IPS-18a (cell line): Measurements from ENCODE around the gene ZNF324B.
"Not testable (repeated sequence)": the region's sequence is repeated elsewhere in the genome, so short reads cannot be mapped to it uniquely, and the experiment has no call there.

Source experiments
- H3K27ac ChIP-seq: one replicate; pipeline ENCODE4 v1.5.1; 2013; ENCODE audit warnings: low read length
- H3K27me3 ChIP-seq: one replicate; pipeline ENCODE4 v1.6.1; 2013; ENCODE audit warnings: mild to moderate bottlenecking, low read length; ENCODE audit not compliant: control insufficient read depth, insufficient read depth
- H3K36me3 ChIP-seq: one replicate; pipeline ENCODE4 v1.6.1; 2013; ENCODE audit warnings: low read depth, low read length; ENCODE audit not compliant: control insufficient read depth
- H3K4me1 ChIP-seq: one replicate; pipeline ENCODE4 v1.6.1; 2013; ENCODE audit warnings: low read depth, low read length; ENCODE audit not compliant: control insufficient read depth
- H3K4me3 ChIP-seq: one replicate; pipeline ENCODE4 v1.5.1; 2013; ENCODE audit warnings: low read length
- H3K9ac ChIP-seq: one replicate; pipeline ENCODE4 v1.6.1; 2013; ENCODE audit warnings: mild to moderate bottlenecking, low read length, moderate library complexity
- H3K9me3 ChIP-seq: one replicate; pipeline ENCODE4 v1.6.1; 2013; ENCODE audit warnings: low read depth, low read length; ENCODE audit not compliant: control insufficient read depth

Gene ZNF324B

DNA sequence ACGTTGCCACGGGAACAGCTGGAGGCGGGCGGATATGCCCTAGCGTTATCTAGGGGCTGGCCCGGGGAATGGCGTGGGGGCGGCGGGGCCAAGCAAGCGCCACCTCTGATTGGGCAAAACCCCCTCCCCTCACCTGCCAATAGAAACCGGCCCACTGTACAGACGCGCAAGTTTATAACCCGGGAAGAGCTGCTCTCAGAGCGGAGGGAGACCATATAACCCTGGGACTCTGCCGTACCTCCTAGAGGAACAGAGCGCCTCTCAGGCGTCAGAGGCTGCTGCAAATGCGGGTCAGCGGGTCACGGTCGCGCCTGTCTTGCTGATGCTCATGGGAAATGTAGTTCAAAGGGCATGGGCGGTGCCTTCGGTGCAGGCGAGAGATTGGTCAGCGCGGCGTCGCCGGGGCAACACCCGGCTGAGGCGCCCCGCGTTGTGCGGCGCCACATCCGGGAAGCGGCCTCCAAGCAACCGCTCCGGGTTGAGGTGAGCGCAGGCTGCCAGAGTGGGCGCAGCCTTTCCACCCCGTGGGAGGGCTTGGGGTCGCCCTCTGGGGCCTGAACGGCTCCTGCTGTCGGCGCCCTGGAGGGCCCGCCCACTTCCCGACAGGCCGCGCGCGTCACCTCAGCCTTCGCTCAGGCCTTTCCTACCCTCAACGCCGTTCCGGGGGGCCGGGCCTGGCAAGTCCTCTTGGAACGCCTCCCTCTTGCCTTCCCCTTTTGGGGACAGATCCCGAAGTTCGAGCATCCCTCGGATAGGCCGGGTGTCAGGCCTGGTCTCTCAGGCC, 24.5 kb downstream of the ZNF324B start, which contains the start of gene ZNF446:
ZNF446 (plus strand) TSS at position 639 of the 784 bp plus-strand sequence. CDS start 867 bp downstream, outside the sequence.
- Histone ChIP-seq H3K4me1 (peaks cover 6% of the 10 kb centered on the region), H3K27me3 (no peaks in the 10 kb centered on the region), H3K9ac (peak within 1 kb of the TSS; percentile 64), H3K4me3 (peak within 1 kb of the TSS; percentile 78), H3K27ac (peak within 1 kb of the TSS; percentile 62), H3K9me3 (no peaks in the 10 kb centered on the region), H3K36me3 (peaks cover 5% of the 10 kb centered on the region)

DNA sequence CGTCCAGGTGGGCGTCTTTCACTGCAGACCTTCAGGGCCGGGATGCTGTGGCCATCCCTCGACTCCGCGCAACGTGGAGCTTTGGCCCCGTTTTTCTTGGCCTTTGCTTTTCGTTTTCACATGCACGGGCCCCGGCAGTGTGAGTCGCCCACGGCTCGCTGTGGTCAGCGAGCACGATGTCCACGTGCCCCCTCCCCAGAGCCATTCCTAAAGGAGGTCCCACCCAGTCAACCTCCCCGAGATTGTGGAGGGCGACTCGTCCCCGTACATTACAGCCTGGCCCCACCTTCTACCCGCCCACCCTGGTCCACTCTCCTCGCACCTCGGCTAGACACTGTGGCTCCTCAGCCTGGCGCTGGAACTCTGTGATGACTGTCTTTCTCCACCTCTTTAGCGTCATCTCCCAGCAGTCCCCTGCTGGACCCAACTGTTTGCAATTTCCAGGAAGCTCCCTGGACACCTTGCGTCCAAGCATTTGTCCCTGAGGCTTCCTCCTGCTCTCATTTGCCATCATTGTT, 25.1 kb downstream of the ZNF324B start:
- peaks cover 6% of the 10 kb centered on the region for H3K4me1 ChIP-seq
- peak overlapping the region; percentile 62 for H3K27ac ChIP-seq

DNA sequence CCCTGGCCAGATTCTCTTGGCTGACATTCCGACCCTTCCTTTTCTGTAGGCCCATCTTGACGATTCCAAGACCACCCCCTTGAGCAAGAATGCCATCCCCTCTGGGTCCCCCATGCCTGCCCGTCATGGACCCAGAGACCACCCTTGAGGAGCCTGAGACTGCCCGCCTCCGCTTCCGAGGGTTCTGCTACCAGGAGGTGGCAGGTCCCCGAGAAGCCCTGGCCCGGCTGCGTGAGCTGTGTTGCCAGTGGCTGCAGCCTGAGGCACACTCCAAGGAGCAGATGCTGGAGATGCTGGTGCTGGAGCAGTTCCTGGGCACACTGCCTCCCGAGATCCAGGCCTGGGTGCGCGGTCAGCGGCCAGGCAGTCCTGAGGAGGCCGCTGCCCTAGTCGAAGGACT, 25.7 kb downstream of the ZNF324B start:
- Histone ChIP-seq H3K4me3 (peak overlapping the region; percentile 78), H3K9me3 (no peaks in the 10 kb centered on the region), H3K4me1 (peaks cover 6% of the 10 kb centered on the region), H3K36me3 (peaks cover 3% of the 10 kb centered on the region), H3K9ac (no peak overlapping the region), H3K27ac (no peak overlapping the region), H3K27me3 (no peaks in the 10 kb centered on the region)

More for the DNA sequence above, 25.1 kb downstream of the ZNF324B start:
- Histone ChIP-seq H3K36me3 (peaks cover 5% of the 10 kb centered on the region), H3K9me3 (no peaks in the 10 kb centered on the region), H3K27me3 (no peaks in the 10 kb centered on the region), H3K9ac (peak overlapping the region; percentile 64), H3K4me3 (peak overlapping the region; percentile 78)

DNA sequence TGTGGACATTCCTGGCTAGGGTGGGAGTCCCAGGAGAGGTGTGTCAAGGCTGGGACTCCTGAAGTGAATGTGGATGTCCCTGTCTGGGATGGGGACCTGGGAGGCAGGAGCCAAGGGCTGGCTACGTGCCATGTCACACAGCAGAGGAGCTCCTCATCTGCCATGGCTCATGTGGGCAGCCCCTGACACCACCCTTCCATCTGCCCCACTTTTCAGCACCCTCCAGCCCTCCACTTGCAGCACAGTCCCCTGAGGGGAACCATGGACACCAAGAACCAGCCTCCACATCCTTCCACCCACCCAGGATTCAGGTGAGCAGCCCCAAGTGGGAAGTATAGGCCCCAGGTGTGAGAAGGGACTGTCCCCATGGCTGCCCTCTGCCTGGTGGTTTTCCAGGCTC, 26.4 kb downstream of the ZNF324B start:
- no peaks in the 10 kb centered on the region for H3K36me3 ChIP-seq
- no peak overlapping the region for H3K27ac ChIP-seq
- no peak overlapping the region for H3K9ac ChIP-seq
- no peaks in the 10 kb centered on the region for H3K27me3 ChIP-seq
- peaks cover 6% of the 10 kb centered on the region for H3K4me1 ChIP-seq
- no peak overlapping the region for H3K4me3 ChIP-seq
- no peaks in the 10 kb centered on the region for H3K9me3 ChIP-seq

DNA sequence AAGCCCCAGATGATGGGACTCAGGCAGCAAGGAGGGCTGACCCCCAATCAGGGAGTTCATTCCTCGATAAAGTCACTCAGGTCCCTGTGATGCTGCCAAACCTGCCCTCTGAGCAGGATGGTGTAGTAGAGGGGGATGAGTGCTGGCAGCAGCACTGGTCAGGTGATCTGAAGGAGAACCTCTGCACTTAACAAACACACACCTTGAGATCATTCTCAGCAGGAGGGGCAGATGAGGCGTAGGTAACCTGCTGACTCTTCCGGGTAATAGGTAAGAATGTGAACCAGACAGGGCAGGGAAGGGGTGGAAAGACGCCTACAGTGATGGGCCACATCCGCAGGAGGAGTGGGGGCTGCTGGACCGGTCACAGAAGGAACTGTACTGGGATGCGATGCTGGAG, 27.9 kb downstream of the ZNF324B start:
- H3K27me3 ChIP-seq: no peaks in the 10 kb centered on the region
- H3K4me1 ChIP-seq: peaks cover 6% of the 10 kb centered on the region
- no peaks in the 10 kb centered on the region for H3K9me3 ChIP-seq
- no peak overlapping the region for H3K9ac ChIP-seq
- no peaks in the 10 kb centered on the region for H3K36me3 ChIP-seq
- H3K4me3 ChIP-seq: no peak overlapping the region
- H3K27ac ChIP-seq: no peak overlapping the region

DNA sequence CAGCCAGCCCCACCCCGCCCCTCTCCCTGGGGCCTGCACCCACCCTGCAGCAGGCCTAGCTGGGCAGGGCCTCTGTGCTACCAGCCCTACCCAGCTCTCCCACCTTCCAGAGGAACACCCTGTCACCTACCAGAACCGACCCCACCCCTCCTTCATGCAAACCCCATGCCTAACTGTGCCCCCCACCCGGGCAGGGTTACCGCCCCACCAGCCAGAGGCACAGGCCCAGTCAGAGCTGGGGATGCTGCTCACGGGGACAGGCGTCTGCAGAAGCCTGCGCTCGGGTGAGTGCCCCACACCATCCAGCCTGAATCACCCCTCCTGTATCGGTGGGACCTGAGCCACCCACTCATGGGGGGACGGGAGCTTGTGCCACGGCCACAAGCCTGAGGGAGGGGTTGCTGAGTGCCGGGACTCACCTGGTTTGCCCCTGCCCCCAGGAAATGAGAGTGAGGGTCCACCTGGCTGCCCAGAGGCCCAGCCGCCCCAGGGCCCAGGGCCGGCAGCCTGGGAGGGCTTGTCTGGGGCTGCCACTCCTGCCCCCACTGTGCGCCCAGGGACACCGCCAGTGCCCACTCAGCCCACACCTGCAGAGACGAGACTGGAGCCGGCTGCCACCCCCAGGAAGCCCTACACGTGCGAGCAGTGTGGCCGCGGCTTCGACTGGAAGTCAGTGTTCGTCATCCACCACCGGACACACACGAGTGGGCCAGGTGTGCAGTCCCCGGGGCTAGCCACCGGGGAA, 28.5 kb downstream of the ZNF324B start:
- Histone ChIP-seq H3K27me3 (no peaks in the 10 kb centered on the region), H3K9me3 (no peaks in the 10 kb centered on the region), H3K4me1 (peaks cover 5% of the 10 kb centered on the region), H3K9ac (no peak overlapping the region), H3K27ac (no peak overlapping the region), H3K4me3 (no peak overlapping the region), H3K36me3 (no peaks in the 10 kb centered on the region)

DNA sequence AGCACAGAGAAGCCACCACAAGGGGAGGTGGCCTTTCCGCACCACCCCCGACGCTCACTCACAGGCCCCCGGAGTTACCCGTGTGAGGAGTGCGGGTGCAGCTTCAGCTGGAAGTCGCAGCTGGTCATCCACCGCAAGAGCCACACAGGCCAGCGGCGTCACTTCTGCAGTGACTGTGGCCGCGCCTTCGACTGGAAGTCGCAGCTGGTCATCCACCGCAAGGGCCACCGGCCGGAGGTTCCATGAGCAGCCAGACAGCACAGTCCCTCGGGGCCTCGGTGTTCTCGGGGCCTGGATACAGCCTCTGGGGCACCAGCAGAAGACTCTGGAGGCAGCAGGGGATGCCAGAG, 29.0 kb downstream of the ZNF324B start:
- Histone ChIP-seq H3K36me3 (no peaks in the 10 kb centered on the region), H3K9me3 (no peaks in the 10 kb centered on the region), H3K27me3 (no peaks in the 10 kb centered on the region), H3K9ac (no peak overlapping the region), H3K4me1 (no peaks in the 10 kb centered on the region), H3K4me3 (no peak overlapping the region), H3K27ac (no peak overlapping the region)

DNA sequence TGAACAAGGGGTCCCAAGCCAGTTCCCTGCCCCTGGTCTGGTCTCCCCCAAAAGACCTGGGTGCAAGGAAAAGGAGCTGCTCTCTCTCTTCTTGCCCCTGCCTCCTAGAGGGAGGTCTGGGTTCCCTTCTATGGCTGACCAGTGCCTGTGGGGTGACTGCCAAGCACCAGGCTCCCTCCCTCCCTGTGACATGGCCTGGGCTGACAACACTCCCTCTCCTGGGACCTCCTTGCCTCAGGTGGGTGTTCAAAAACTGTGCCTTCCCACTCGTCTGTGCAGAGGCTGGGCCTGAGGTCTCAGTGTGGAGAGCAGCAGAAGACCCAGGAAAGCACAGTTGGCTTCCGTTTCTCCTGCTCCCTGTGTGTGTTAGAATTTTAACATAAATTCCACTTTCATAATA, 29.4 kb downstream of the ZNF324B start:
- no peak overlapping the region for H3K4me3 ChIP-seq

DNA sequence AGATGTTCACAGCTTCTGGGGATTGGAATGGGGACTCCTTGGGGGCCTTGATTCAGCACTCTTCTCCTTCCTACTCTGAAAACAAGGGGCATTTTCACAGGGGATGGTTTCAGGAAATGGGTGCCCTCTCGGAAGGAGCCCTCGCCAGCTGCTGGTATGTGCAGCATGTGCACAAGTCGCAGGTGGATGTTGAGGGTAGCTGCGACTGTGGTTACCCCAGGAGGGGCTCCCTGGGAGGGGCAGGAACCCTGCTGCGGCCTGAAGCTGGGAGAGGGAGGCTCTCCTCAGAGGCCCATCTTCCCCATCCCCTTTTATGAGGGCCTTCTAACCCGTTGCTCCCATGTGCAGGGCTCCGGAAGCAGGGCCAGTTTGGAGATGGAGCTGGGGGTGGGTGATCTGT, 30.9 kb downstream of the ZNF324B start:
- Histone ChIP-seq H3K4me3 (no peak overlapping the region), H3K9me3 (no peaks in the 10 kb centered on the region), H3K36me3 (no peaks in the 10 kb centered on the region), H3K4me1 (no peaks in the 10 kb centered on the region), H3K27me3 (no peaks in the 10 kb centered on the region), H3K9ac (no peak overlapping the region), H3K27ac (no peak overlapping the region)

More for the DNA sequence above, 29.4 kb downstream of the ZNF324B start:
- Histone ChIP-seq H3K27ac (no peak overlapping the region), H3K4me1 (no peaks in the 10 kb centered on the region), H3K9ac (no peak overlapping the region), H3K36me3 (no peaks in the 10 kb centered on the region), H3K9me3 (no peaks in the 10 kb centered on the region), H3K27me3 (no peaks in the 10 kb centered on the region)

DNA sequence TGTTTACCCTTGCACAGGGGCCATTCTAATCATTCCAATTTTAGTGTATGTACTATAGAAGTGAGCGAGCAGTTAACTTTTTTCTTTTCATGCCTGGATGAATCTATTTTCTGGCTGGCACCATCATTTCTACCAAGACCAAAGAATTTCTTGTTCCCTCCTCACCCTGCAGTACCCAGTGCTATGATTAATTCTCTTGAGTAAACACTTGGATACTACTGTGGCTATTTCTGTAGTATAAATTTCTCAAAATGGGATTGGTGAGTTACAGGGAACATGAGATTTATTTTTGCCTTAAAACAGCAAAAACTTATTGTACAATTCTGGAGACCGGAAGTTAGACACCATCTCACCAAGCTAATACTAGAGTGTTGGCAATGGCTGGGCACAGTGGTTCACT, 32.4 kb downstream of the ZNF324B start:
- Histone ChIP-seq H3K27ac (no peak overlapping the region), H3K36me3 (no peaks in the 10 kb centered on the region), H3K4me3 (no peak overlapping the region), H3K27me3 (no peaks in the 10 kb centered on the region), H3K9ac (no peak overlapping the region), H3K4me1 (no peaks in the 10 kb centered on the region), H3K9me3 (no peaks in the 10 kb centered on the region)

DNA sequence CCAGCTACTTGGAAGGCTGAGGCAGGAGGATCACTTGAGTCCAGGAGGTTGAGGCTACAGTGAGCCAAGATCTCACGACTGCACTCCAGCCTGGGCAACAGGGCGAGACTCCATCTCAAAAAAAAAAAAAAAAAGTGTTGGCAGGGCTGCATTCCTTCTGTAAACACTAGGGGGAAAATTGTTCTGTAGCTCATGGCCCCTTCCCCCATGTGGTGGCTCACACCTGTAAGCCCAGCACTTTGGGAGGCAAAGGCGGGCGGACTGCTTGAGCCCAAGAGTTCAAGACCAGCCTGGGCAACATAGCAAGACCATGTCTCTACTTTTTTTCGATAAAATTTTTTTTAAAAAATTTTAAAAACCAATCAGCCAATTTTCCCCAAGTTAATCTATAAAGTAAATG, 32.9 kb downstream of the ZNF324B start:
- H3K9ac ChIP-seq, H3K4me3 ChIP-seq, H3K27ac ChIP-seq, H3K9me3 ChIP-seq, H3K36me3 ChIP-seq, H3K4me1 ChIP-seq, H3K27me3 ChIP-seq: not testable (repeated sequence)
